Stimulated activated CD4-positive, alpha-beta T cell treated with anti-CD3 and anti-CD28 coated beads, Interleukin-1b, Interleukin-23, amount 100 ng/mL, for 24 hours (primary cell): Measurements from ENCODE around the gene CFAP52.
"Not testable (repeated sequence)": the region's sequence is repeated elsewhere in the genome, so short reads cannot be mapped to it uniquely, and the experiment has no call there.

ENCODE experiments used
- DNase-seq, 4 experiments: peaks; one replicate each; pipeline ENCODE4 v3.0.0-alpha.2; 2020; ENCODE audit warnings: low read depth in 4 of 4, low spot score in 1 of 4

The CFAP52 gene

GRCh38 chr17:9568957-9569588 is 7.4 kb upstream of the CFAP52 start:
- DNase-seq, result no peak

DNA sequence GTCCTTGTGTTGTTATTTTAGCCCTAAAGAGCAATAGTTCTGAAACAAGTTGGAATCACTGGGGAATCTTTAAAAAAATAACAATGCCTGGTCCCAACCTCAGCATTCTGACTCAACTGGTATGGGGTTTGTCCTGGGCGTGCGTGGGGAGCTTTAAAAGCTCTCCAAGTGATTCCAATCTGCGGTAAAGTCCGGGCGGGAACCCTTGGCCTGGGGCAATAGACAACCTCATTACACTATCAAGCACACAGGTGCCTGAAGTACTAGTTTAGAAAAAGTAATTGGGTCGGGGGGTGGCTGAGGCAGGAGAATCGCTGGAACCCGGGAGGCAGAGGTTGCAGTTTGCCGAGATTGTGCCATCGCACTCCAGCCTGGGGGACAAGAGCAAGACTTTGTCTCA is 5.2 kb upstream of the CFAP52 start:
- DNase-seq, result no peak

GRCh38 chr17:9575381-9576101 is 901 bp upstream of the CFAP52 start, which contains the start of gene STX8:
Gene STX8 (minus strand): TSS chr17:9575820. CDS start chr17:9575808, 12 bp downstream.
- DNase-seq, result peak; percentile 61 to 79 (median 76)

GRCh38 chr17:9577373-9577709 is 899 bp downstream of the CFAP52 start:
- no peak for DNase-seq

GRCh38 chr17:9587969-9588656 is 11.7 kb downstream of the CFAP52 start:
- DNase-seq, result no peak

- no peak for DNase-seq
These were observed 17.6 kb downstream of the CFAP52 start for GRCh38 chr17:9594065-9594464.

DNA sequence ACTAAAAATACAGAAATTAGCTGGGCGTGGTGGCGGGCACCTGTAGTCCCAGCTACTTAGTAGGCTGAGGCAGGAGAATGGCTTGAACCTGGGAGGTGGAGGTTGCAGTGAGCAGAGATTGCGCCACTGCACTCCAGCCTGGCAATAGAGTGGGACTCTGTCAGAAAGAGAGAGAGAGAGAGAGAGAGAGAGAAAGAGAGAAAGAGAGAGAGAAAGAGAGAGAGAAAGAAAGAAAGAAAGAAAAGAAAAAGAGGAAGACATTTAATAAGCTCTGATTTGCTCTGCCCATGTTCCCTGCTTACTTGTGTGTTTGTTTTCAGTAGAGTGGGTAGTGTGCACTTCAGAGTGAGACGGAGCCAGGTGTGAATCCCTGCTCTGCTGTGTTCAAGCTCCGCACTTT is 21.2 kb downstream of the CFAP52 start:
- DNase-seq, result not testable (repeated sequence)

DNA sequence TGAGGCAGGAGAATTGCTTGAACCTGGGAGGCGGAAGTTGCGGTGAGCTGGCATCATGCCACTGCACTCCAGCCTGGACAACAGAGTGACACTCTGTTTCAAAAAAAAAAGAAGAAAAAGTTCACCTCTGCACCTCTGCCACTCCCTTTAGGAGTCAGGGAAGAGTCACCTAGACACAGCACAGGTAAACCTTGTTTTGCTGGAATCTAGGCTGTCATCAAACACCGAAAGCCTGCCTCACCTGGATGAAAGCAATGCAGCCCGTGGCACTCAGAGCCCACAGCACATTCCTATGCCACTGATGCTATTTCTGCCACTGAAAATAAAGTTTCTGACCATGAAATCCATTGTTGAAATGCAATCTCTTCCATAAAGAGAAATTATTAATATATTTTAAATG is 22.2 kb downstream of the CFAP52 start:
- no peak for DNase-seq

GRCh38 chr17:9604583-9604982 is 28.1 kb downstream of the CFAP52 start:
- not testable (repeated sequence) for DNase-seq

- DNase-seq, result no peak
These were observed 30.0 kb downstream of the CFAP52 start for GRCh38 chr17:9606453-9606852.

DNA sequence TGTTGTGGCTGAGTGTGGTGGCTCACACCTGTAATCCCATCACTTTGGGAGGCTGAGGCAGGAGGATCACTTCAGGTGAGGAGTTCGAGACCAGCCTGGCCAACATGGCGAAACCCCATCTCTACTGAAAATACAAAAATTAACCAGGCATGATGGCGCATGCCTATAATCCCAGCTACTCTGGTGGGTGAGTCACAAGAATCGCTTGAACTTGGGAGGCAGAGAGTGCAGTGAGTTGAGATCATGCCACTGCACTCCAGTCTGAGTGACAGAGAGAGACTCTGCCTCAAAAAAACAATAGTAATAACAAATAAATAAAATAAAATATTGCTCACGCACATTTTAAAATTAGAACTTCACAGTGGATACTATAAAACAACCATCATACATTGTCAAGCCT is 30.6 kb downstream of the CFAP52 start:
- not testable (repeated sequence) for DNase-seq

GRCh38 chr17:9611557-9611956 is 35.1 kb downstream of the CFAP52 start:
- DNase-seq, result no peak

- no peak for DNase-seq
These were observed 35.6 kb downstream of the CFAP52 start for GRCh38 chr17:9612006-9612405.

DNA sequence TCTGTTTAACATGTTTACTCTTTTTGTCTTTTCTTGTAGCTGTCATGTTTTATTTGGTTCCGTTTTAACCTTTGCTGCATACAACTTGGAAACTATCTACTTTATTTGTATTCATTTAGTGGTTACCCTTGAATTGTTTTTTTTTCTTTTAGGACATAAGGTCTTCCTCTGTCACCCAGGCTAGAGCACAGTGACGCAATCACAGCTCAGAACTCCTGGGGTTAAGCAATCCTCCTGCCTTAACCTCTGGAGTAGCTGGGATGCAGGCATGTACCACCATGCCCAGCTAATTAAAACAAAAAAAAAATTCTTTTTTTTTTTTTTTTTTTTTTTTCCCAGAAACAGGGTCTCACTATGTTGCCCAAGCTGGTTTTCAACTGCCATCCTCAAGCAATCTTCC is 39.0 kb downstream of the CFAP52 start:
- no peak for DNase-seq

DNA sequence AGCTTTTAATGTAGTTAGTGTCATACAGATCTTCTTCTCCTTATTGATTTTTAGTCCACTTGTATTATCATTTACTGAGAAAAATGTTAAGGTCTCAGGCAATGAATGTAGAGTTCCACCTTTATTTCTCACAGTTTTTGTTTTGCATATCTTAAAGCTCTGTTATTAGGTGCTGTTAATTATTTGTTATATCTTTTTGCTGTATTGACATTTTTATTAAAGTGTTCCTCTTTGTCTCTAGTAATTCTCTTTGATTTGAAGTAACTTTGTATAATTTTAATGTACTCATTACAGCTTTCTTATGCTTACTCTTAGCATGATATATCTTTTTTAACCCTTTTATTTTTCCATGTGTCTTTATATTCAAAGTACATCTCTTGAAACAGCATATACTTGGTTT is 46.5 kb downstream of the CFAP52 start:
- DNase-seq, result no peak

DNA sequence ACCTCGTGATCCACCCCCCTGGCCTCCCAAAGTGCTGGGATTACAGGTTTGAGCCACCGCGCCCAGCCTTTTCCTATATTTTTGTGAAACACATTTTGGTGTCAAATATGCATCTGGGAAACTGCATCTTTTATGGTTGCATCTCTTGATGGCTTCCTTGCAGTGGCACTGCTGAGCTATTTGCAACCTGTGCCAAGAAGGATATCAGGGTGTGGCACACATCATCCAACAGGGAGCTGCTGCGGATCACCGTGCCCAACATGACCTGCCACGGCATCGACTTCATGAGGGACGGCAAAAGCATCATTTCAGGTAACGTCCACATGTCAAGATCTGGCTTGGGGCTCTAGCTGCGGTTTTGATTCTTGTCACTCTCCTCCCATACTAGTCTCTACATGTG is 52.1 kb downstream of the CFAP52 start:
- DNase-seq, result no peak

GRCh38 chr17:9632741-9633140 is 56.3 kb downstream of the CFAP52 start:
- DNase-seq, result no peak

DNA sequence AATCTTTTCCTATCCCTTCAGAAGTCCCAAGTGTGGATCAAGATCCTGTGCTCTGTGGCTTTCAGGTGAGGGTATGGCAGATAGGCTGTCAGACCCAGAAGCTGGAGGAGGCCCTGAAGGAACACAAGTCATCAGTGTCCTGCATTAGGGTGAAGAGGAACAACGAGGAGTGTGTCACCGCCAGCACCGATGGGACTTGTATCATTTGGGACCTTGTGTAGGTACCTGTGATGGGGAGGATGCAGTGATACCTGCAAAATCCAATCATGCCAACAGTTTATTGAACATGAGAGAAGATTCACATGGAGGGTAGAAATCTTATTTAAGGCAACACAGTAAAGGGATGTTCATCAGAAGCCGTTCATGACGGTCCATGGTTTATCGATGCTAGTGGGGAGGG is 58.9 kb downstream of the CFAP52 start:
- no peak for DNase-seq

DNA sequence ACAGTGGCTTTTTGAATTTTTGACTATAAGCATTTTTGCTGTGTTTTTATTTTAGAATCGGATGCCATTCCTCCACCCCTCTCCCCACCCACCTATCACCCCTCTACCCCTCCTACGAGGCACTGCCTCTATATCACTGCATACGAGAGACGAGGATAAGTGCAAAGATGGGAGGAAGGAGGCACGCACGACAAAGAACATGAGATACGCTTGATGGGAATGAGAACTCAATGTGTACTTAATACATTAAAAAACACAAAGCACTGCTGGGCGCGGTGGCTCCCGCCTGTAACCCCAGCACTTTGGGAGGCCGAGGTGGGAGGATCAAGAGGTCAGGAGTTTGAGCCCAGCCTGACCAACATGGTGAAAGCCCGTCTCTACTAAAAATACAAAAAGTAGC is 60.1 kb downstream of the CFAP52 start:
- no peak for DNase-seq

DNA sequence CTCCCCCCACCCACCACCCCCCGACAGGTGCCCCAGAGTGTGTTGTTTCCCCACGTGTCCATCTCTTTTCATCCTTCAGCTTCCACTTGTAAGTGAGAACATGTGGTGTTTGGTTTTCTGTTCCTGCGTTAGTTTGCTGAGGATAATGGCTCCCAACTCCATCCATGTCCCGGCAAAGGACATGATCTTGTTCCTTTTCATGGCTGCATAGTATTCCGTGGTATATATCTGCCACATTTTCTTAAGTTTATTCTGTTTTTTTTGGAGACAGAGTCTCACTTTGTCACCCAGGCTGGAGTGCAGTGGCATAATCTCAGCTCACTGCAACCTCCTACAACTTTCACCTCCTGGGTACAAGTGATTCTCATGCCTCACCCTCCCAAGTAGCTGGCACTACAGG is 63.9 kb downstream of the CFAP52 start:
- DNase-seq, result not testable (repeated sequence)

DNA sequence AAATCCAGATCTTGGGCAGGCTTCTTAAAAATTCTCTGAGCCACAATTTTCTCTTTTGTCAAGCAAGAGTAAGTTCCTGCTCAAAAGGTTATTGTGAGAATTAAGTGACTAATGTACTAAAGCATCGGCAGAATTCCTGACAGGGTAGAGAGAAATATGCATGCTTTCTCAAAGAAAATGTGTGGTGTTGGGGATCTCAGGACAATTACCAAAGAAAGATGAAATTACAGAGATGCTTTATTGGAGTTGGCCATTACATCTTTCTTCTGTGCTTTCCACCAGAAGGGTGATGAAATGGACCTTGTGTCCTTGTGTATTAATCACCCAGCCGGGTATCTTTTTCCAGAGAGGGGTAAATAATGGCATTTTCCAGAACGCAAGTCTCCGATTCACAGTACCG is 67.2 kb downstream of the CFAP52 start:
- DNase-seq, result no peak
